Trophoblast cell (in vitro differentiated cells and primary cell): ENCODE data around the gene CLPTM1L.

ENCODE experiments used
- DNase-seq, 2 donors: peaks; one replicate each; pipeline ENCODE4 v3.0.0-alpha.2; 2016
- H2AFZ ChIP-seq: 2 replicates; pipeline ENCODE4 v1.6.1; 2013; ENCODE audit warnings: low read length, moderate library complexity, mild to moderate bottlenecking; ENCODE audit not compliant: insufficient read depth, poor library complexity
- H2AK5ac ChIP-seq: 2 replicates; pipeline ENCODE4 v1.6.1; 2013; ENCODE audit warnings: mild to moderate bottlenecking, low read length
- H2BK120ac ChIP-seq: 2 replicates; pipeline ENCODE4 v1.6.1; 2013; ENCODE audit warnings: low read length, mild to moderate bottlenecking, moderate library complexity; ENCODE audit not compliant: insufficient read depth, poor library complexity
- H2BK12ac ChIP-seq: 2 replicates; pipeline ENCODE4 v1.6.1; 2013; ENCODE audit warnings: mild to moderate bottlenecking, low read length, moderate library complexity
- H2BK5ac ChIP-seq: 2 replicates; pipeline ENCODE4 v1.6.1; 2013; ENCODE audit warnings: low read length, low read depth, moderate library complexity, mild to moderate bottlenecking; ENCODE audit not compliant: poor library complexity
- H3K14ac ChIP-seq: 2 replicates; pipeline ENCODE4 v1.6.1; 2013; ENCODE audit warnings: mild to moderate bottlenecking, low read length
- H3K18ac ChIP-seq: 2 replicates; pipeline ENCODE4 v1.6.1; 2013; ENCODE audit warnings: mild to moderate bottlenecking, low read length
- H3K23ac ChIP-seq: 2 replicates; pipeline ENCODE4 v1.6.1; 2013; ENCODE audit warnings: low read length
- H3K27ac ChIP-seq: 2 replicates; pipeline ENCODE4 v1.5.1; 2013; ENCODE audit warnings: low read depth, mild to moderate bottlenecking, inconsistent platforms, low read length, moderate library complexity
- H3K27me3 ChIP-seq: 2 replicates; pipeline ENCODE4 v1.6.1; 2013; ENCODE audit warnings: inconsistent platforms, mild to moderate bottlenecking, low read length, moderate library complexity; ENCODE audit not compliant: insufficient read depth
- H3K36me3 ChIP-seq, 2 experiments: 1 replicate in 1 of 2; 2 replicates in 1 of 2; pipeline ENCODE4 v1.6.1; 2013; ENCODE audit warnings: low read length in 2 of 2, mild to moderate bottlenecking in 2 of 2, moderate library complexity in 1 of 2; ENCODE audit not compliant: insufficient read depth in 2 of 2, control insufficient read depth in 1 of 2
- H3K4ac ChIP-seq: 2 replicates; pipeline ENCODE4 v1.6.1; 2013; ENCODE audit warnings: low read depth, mild to moderate bottlenecking, low read length, moderate library complexity
- H3K4me1 ChIP-seq, 2 experiments: 1 replicate in 1 of 2; 2 replicates in 1 of 2; pipeline ENCODE4 v1.6.1; 2013; ENCODE audit warnings: low read length in 2 of 2, mild to moderate bottlenecking in 2 of 2, moderate library complexity in 1 of 2; ENCODE audit not compliant: insufficient read depth in 2 of 2, control insufficient read depth in 1 of 2
- H3K4me2 ChIP-seq: 2 replicates; pipeline ENCODE4 v1.6.1; 2013; ENCODE audit warnings: inconsistent platforms, mild to moderate bottlenecking, low read length, moderate library complexity
- H3K4me3 ChIP-seq: 2 replicates; pipeline ENCODE4 v1.5.1; 2013; ENCODE audit warnings: mild to moderate bottlenecking, low read depth, low read length, inconsistent platforms
- H3K79me1 ChIP-seq: one replicate; pipeline ENCODE4 v1.6.1; 2013; ENCODE audit warnings: low read length
- H3K79me2 ChIP-seq: 2 replicates; pipeline ENCODE4 v1.6.1; 2013; ENCODE audit warnings: low read length, mild to moderate bottlenecking; ENCODE audit not compliant: control insufficient read depth, insufficient read depth, poor library complexity
- H3K9ac ChIP-seq: 2 replicates; pipeline ENCODE4 v1.6.1; 2013; ENCODE audit warnings: mild to moderate bottlenecking, low read length
- H3K9me3 ChIP-seq: 2 replicates; pipeline ENCODE4 v1.6.1; 2013; ENCODE audit warnings: low read depth, mild to moderate bottlenecking, control low read depth, inconsistent platforms, low read length; ENCODE audit not compliant: insufficient read depth
- H4K12ac ChIP-seq: 2 replicates; pipeline ENCODE4 v1.6.1; 2013; ENCODE audit warnings: low read depth, mild to moderate bottlenecking, low read length, moderate library complexity
- H4K8ac ChIP-seq: 2 replicates; pipeline ENCODE4 v1.6.1; 2013; ENCODE audit warnings: low read depth, mild to moderate bottlenecking, low read length, moderate library complexity
- H4K91ac ChIP-seq: one replicate; pipeline ENCODE4 v1.6.1; 2013; ENCODE audit warnings: low read depth, mild to moderate bottlenecking, low read length, moderate library complexity
- WGBS: extraction: QIAGEN DNeasy Blood & Tissue Kit; methylation state at CpG from one replicate; pipeline ENCODE4 v1.1.7; 2013; ENCODE audit warnings: missing lambda C conversion rate; ENCODE audit not compliant: insufficient read length, insufficient coverage; ENCODE audit errors: extremely low coverage; 5-methylcytosine and 5-hydroxymethylcytosine counted together

The CLPTM1L gene

GRCh38 chr5:1331861-1332405, 13.0 kb downstream of the CLPTM1L start:
- WGBS: no CpG with 5 or more reads among the region's 11 CpGs
- H3K27me3 ChIP-seq: no peaks in the 10 kb centered on the region
- no peak overlapping the region for H3K14ac ChIP-seq
- no peak overlapping the region for H4K91ac ChIP-seq
- peaks cover 23% of the 10 kb centered on the region for H3K9me3 ChIP-seq
- no peak overlapping the region for H4K8ac ChIP-seq
- no peak overlapping the region for H3K23ac ChIP-seq
- no peak overlapping the region for H3K27ac ChIP-seq
- H2BK120ac ChIP-seq: no peak overlapping the region
- no peak overlapping the region for H4K12ac ChIP-seq
- no peak overlapping the region for H2AK5ac ChIP-seq
- no peak for DNase-seq
- H2AFZ ChIP-seq: no peak overlapping the region
- H3K4me2 ChIP-seq: no peak overlapping the region
- no peak overlapping the region for H2BK12ac ChIP-seq
- peaks cover 60 to 68% of the 10 kb centered on the region in 2 experiments for H3K36me3 ChIP-seq
- H3K18ac ChIP-seq: no peak overlapping the region
- no peaks in the 10 kb centered on the region for H3K79me1 ChIP-seq
- no peak overlapping the region for H3K4me3 ChIP-seq
- H3K9ac ChIP-seq: no peak overlapping the region
- H3K79me2 ChIP-seq: no peaks in the 10 kb centered on the region
- H3K4me1 ChIP-seq: no peaks in the 10 kb centered on the region
- no peak overlapping the region for H2BK5ac ChIP-seq
- H3K4ac ChIP-seq: no peak overlapping the region

- Histone ChIP-seq H3K27ac (no peak overlapping the region), H2BK12ac (no peak overlapping the region), H3K9ac (no peak overlapping the region), H4K12ac (no peak overlapping the region), H2BK120ac (no peak overlapping the region), H3K79me1 (no peaks in the 10 kb centered on the region), H3K27me3 (no peaks in the 10 kb centered on the region), H3K23ac (no peak overlapping the region), H2BK5ac (no peak overlapping the region), H3K4ac (no peak overlapping the region), H3K4me3 (no peak overlapping the region), H3K9me3 (peaks cover 27% of the 10 kb centered on the region), H4K91ac (no peak overlapping the region), H3K79me2 (no peaks in the 10 kb centered on the region), H3K36me3 (peaks cover 52 to 62% of the 10 kb centered on the region in 2 experiments), H2AFZ (no peak overlapping the region), H4K8ac (no peak overlapping the region), H3K18ac (no peak overlapping the region), H3K14ac (no peak overlapping the region), H2AK5ac (no peak overlapping the region), H3K4me2 (no peak overlapping the region), H3K4me1 (no peaks in the 10 kb centered on the region)
- no peak for DNase-seq
- no CpG with 5 or more reads among the region's 35 CpGs for WGBS
Observed at GRCh38 chr5:1330847-1331831, 13.8 kb downstream of the CLPTM1L start.

- no CpG with 5 or more reads among the region's 23 CpGs for WGBS
- Histone ChIP-seq H2BK5ac (no peak overlapping the region), H2AFZ (no peak overlapping the region)
Observed at GRCh38 chr5:1330146-1330846, 14.6 kb downstream of the CLPTM1L start.

GRCh38 chr5:1329111-1329579, 15.8 kb downstream of the CLPTM1L start:
- no peak overlapping the region for H4K12ac ChIP-seq
- no peak overlapping the region for H4K91ac ChIP-seq
- no peak overlapping the region for H3K4me2 ChIP-seq
- no peak overlapping the region for H2BK12ac ChIP-seq
- no peak overlapping the region for H4K8ac ChIP-seq
- no peaks in the 10 kb centered on the region for H3K4me1 ChIP-seq
- no peak overlapping the region for H3K18ac ChIP-seq
- no peak for DNase-seq
- H2AFZ ChIP-seq: no peak overlapping the region
- WGBS: no CpG with 5 or more reads among the region's 9 CpGs
- H3K79me1 ChIP-seq: no peaks in the 10 kb centered on the region
- H3K27ac ChIP-seq: no peak overlapping the region
- H3K36me3 ChIP-seq: peaks cover 57 to 67% of the 10 kb centered on the region in 2 experiments
- H3K4me3 ChIP-seq: peak overlapping the region; percentile 15
- no peak overlapping the region for H3K9ac ChIP-seq
- no peak overlapping the region for H2BK5ac ChIP-seq
- H2AK5ac ChIP-seq: no peak overlapping the region
- H3K9me3 ChIP-seq: peaks cover 40% of the 10 kb centered on the region
- no peaks in the 10 kb centered on the region for H3K27me3 ChIP-seq
- H3K14ac ChIP-seq: no peak overlapping the region
- no peak overlapping the region for H2BK120ac ChIP-seq
- H3K23ac ChIP-seq: no peak overlapping the region
- no peak overlapping the region for H3K4ac ChIP-seq
- no peaks in the 10 kb centered on the region for H3K79me2 ChIP-seq

More at GRCh38 chr5:1330146-1330846, 14.6 kb downstream of the CLPTM1L start:
- Histone ChIP-seq H4K12ac (no peak overlapping the region), H3K27ac (no peak overlapping the region), H3K79me2 (no peaks in the 10 kb centered on the region), H3K9ac (no peak overlapping the region), H3K23ac (no peak overlapping the region), H3K14ac (no peak overlapping the region), H3K18ac (no peak overlapping the region), H3K36me3 (peaks cover 52 to 62% of the 10 kb centered on the region in 2 experiments), H2BK12ac (no peak overlapping the region), H4K91ac (no peak overlapping the region), H2AK5ac (no peak overlapping the region), H3K27me3 (no peaks in the 10 kb centered on the region), H3K9me3 (peaks cover 34% of the 10 kb centered on the region), H3K4ac (no peak overlapping the region), H2BK120ac (no peak overlapping the region), H3K4me2 (no peak overlapping the region), H3K4me1 (no peaks in the 10 kb centered on the region), H3K4me3 (no peak overlapping the region), H4K8ac (no peak overlapping the region), H3K79me1 (no peaks in the 10 kb centered on the region)
- DNase-seq: no peak
